ENCODE results near the gene RXYLT1.

The RXYLT1 gene

DNA sequence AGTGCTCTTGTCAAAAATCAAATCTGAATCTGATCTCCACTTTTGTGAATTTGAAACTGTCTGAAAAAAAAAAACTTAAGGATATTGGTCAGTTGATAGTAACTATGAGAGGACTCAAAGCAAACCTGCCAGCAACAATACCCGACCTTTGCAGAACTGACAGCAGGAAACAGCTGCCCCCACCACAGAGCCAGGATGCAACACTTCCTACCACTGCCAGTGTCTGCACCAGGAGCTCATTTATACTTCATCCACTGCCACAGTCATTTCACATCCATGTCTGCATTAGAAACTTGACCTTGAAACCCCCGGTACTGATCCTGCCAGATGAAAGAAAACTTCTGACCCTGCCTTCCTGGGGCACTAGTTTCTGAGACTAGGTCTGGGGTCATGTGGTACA is 27.4 kb upstream of the RXYLT1 start:
- H3K4me3 ChIP-seq (ENCODE audit: low read depth in 1 of 2, low read length in 1 of 2): no peak overlapping the region
- H3K9me3 ChIP-seq: no peaks in the 10 kb centered on the region
- H3K27ac ChIP-seq: no peak overlapping the region
- no peaks in the 10 kb centered on the region for H3K27me3 ChIP-seq
- H3K36me3 ChIP-seq: no peaks in the 10 kb centered on the region
- TF ChIP-seq CTCF (IDR thresholded peaks at IDR 0.05): no peak
- H3K4me1 ChIP-seq (ENCODE audit: control insufficient read depth in 1 of 2, insufficient read depth in 1 of 2, low read depth in 1 of 2, low read length in 1 of 2): peaks cover 3 to 9% of the 10 kb centered on the region in 2 experiments

DNA sequence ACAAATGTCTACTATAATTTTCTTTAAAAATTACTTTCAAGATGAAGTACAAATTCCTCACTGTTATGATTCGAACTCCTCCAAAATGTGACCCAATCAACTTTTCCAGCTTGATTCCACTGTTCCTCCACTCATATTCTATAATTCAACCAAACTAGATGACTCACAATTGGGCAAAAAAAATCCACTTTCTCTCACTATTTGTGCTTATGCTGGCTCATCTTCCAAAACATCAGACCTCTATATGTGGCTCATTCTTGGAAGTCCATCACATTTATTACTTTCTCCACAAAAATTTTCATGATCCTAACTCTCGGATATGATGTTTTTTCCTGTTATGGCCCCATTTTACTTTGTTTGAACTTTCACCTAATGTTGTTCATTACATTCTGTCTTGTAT is 26.9 kb upstream of the RXYLT1 start:
- Histone ChIP-seq H3K4me1 (ENCODE audit: control insufficient read depth in 1 of 2, insufficient read depth in 1 of 2, low read depth in 1 of 2, low read length in 1 of 2) (peaks cover 3 to 9% of the 10 kb centered on the region in 2 experiments), H3K36me3 (no peaks in the 10 kb centered on the region), H3K27ac (no peak overlapping the region), H3K4me3 (ENCODE audit: low read depth in 1 of 2, low read length in 1 of 2) (no peak overlapping the region), H3K27me3 (no peaks in the 10 kb centered on the region), H3K9me3 (no peaks in the 10 kb centered on the region)
- TF ChIP-seq CTCF (IDR thresholded peaks at IDR 0.05): no peak

DNA sequence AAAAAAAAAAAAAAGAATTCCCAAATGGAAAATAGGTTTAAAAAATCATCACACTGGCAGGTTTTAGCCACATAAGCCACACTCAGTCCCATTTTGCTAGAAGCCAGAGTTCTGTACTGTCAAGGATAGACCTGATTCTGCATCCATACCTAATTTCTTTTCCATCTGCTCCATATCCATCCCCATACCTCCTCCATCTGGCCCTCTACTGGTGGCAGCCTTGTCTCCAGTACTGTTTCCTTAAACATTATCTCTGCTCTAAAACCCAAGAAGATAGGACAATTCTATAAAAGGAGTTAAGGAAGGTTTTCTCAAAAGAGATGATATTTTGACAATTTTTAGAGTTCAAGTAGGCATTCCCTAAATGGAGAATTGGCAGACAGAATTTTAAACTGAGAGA is 26.0 kb upstream of the RXYLT1 start:
- H3K4me1 ChIP-seq (ENCODE audit: control insufficient read depth in 1 of 2, insufficient read depth in 1 of 2, low read depth in 1 of 2, low read length in 1 of 2): peaks cover 3 to 9% of the 10 kb centered on the region in 2 experiments
- H3K9me3 ChIP-seq: no peaks in the 10 kb centered on the region
- no peak overlapping the region for H3K27ac ChIP-seq
- H3K36me3 ChIP-seq: no peaks in the 10 kb centered on the region
- no peaks in the 10 kb centered on the region for H3K27me3 ChIP-seq
- H3K4me3 ChIP-seq (ENCODE audit: low read depth in 1 of 2, low read length in 1 of 2): no peak overlapping the region
- TF ChIP-seq CTCF (IDR thresholded peaks at IDR 0.05): no peak

- Histone ChIP-seq H3K4me1 (ENCODE audit: control insufficient read depth in 1 of 2, insufficient read depth in 1 of 2, low read depth in 1 of 2, low read length in 1 of 2) (no peaks in the 10 kb centered on the region), H3K4me3 (ENCODE audit: low read depth in 1 of 2, low read length in 1 of 2) (no peak overlapping the region), H3K27me3 (no peaks in the 10 kb centered on the region), H3K36me3 (no peaks in the 10 kb centered on the region), H3K27ac (no peak overlapping the region), H3K9me3 (no peaks in the 10 kb centered on the region)
- TF ChIP-seq CTCF (IDR thresholded peaks at IDR 0.05): no peak
Observed at GRCh38 chr12:63764481-63764880, 15.2 kb upstream of the RXYLT1 start.

DNA sequence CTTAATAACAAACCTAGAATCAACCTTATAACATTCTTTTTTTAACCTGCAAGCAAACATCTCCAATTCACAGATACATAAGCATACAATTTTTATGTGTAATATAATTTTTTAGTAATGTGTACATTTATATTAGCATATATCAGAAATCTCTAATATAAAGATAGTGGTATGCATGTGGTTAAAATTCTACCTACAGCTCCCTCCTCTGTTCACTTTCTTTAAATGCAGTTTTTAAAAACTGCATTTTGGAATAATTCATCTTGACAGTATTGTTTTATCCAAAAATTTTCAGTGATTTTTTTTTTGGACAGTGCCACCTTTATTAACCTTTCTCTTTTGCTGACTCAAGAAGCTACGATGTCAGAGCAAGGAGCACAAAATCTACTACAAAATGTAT is 13.2 kb upstream of the RXYLT1 start:
- H3K4me1 ChIP-seq (ENCODE audit: control insufficient read depth in 1 of 2, insufficient read depth in 1 of 2, low read depth in 1 of 2, low read length in 1 of 2): no peaks in the 10 kb centered on the region
- no peak overlapping the region for H3K4me3 ChIP-seq (ENCODE audit: low read depth in 1 of 2, low read length in 1 of 2)
- no peak overlapping the region for H3K27ac ChIP-seq
- H3K9me3 ChIP-seq: no peaks in the 10 kb centered on the region
- no peaks in the 10 kb centered on the region for H3K27me3 ChIP-seq
- no peak for TF ChIP-seq CTCF (IDR thresholded peaks at IDR 0.05)
- no peaks in the 10 kb centered on the region for H3K36me3 ChIP-seq

GRCh38 chr12:63770375-63770774 is 9.3 kb upstream of the RXYLT1 start:
- no peaks in the 10 kb centered on the region for H3K4me1 ChIP-seq (ENCODE audit: control insufficient read depth in 1 of 2, insufficient read depth in 1 of 2, low read depth in 1 of 2, low read length in 1 of 2)
- H3K27ac ChIP-seq: no peak overlapping the region
- no peaks in the 10 kb centered on the region for H3K36me3 ChIP-seq
- no peak overlapping the region for H3K4me3 ChIP-seq (ENCODE audit: low read depth in 1 of 2, low read length in 1 of 2)
- no peak for TF ChIP-seq CTCF (IDR thresholded peaks at IDR 0.05)
- no peaks in the 10 kb centered on the region for H3K9me3 ChIP-seq
- H3K27me3 ChIP-seq: no peaks in the 10 kb centered on the region

Data from neutrophil (primary cell).